Activated T-helper 2 cell treated with anti-CD3 and anti-CD28 coated beads, Interferon-gamma antibody, Interleukin-2, Interleukin-4, amounts not matched to agents 10 μg/mL and 5 μg/mL and 100 μg/mL, durations not matched to agents 14 hours and 24 hours and 36 hours (primary cell): ENCODE measurements around the gene COL17A1. TPM values are rescaled to one million over a fixed set of nuclear protein-coding genes. Genes with fewer than 3 reads are reported as not detected.

Source experiments
- DNase-seq: peaks from one replicate; pipeline ENCODE4 v3.0.0; 2021; ENCODE audit warnings: low spot score
- H3K27ac Mint-ChIP-seq: one replicate; pipeline ENCODE4 v1.8.0; 2021; ENCODE audit warnings: mixed read lengths
- H3K27me3 Mint-ChIP-seq: one replicate; pipeline ENCODE4 v1.8.0; 2021; ENCODE audit warnings: low read depth, mixed read lengths
- H3K36me3 Mint-ChIP-seq: one replicate; pipeline ENCODE4 v1.8.0; 2021; ENCODE audit warnings: low read depth, mixed read lengths
- H3K4me1 Mint-ChIP-seq: one replicate; pipeline ENCODE4 v1.8.0; 2021; ENCODE audit warnings: low read depth, mixed read lengths
- H3K4me3 Mint-ChIP-seq: one replicate; pipeline ENCODE4 v1.8.0; 2021; ENCODE audit warnings: low read depth, mild to moderate bottlenecking, moderate library complexity, mixed read lengths
- H3K9me3 Mint-ChIP-seq: one replicate; pipeline ENCODE4 v1.8.0; 2021; ENCODE audit warnings: mixed read lengths
- intact Hi-C: fragments of 100-400 bp; cut with micrococcal nuclease; formaldehyde crosslinking; loops from one replicate; pipeline ENCODE4 v1.15.1; 2023
- total RNA-seq: library from RNA; stranded (reverse); gene quantifications from 2 replicates; pipeline ENCODE4 v1.2.3, GENCODE V29; 2022

COL17A1 gene
- total RNA-seq, 1 donor from 2014 or later = not detected

- H3K4me3 Mint-ChIP-seq = no peak overlapping the region
- H3K27ac Mint-ChIP-seq = no peak overlapping the region
- intact Hi-C loops = no loop called here
- peaks cover 10% of the 10 kb centered on the region for H3K36me3 Mint-ChIP-seq
- peaks cover 49% of the 10 kb centered on the region for H3K4me1 Mint-ChIP-seq
- H3K27me3 Mint-ChIP-seq = no peaks in the 10 kb centered on the region
- no peak for DNase-seq
- no peaks in the 10 kb centered on the region for H3K9me3 Mint-ChIP-seq
Observed at GRCh38 chr10:103986360-103986759, 99.3 kb downstream of the COL17A1 start.

- H3K27ac Mint-ChIP-seq = no peak overlapping the region
- intact Hi-C loops = no loop called here
- H3K4me3 Mint-ChIP-seq = no peak overlapping the region
- no peaks in the 10 kb centered on the region for H3K27me3 Mint-ChIP-seq
- DNase-seq = no peak
- H3K9me3 Mint-ChIP-seq = no peaks in the 10 kb centered on the region
- peaks cover 54% of the 10 kb centered on the region for H3K4me1 Mint-ChIP-seq
- H3K36me3 Mint-ChIP-seq = peaks cover 8% of the 10 kb centered on the region
Observed at GRCh38 chr10:103985726-103986125, 100.0 kb downstream of the COL17A1 start.

GRCh38 chr10:103983367-103983911 is 102.2 kb downstream of the COL17A1 start:
- intact Hi-C loops = loop anchor here (2.0 kb wide), 1 partner anchor 15 kb away; no protein-coding TSS in a partner anchor
- peak overlapping the region; percentile 61 for H3K4me3 Mint-ChIP-seq
- peak overlapping the region; percentile 83 for H3K27ac Mint-ChIP-seq
- H3K4me1 Mint-ChIP-seq = peaks cover 59% of the 10 kb centered on the region
- no peaks in the 10 kb centered on the region for H3K9me3 Mint-ChIP-seq
- H3K27me3 Mint-ChIP-seq = no peaks in the 10 kb centered on the region
- H3K36me3 Mint-ChIP-seq = peaks cover 6% of the 10 kb centered on the region
- no peak for DNase-seq

GRCh38 chr10:103982639-103983038 is 103.0 kb downstream of the COL17A1 start:
- Mint-ChIP-seq H3K4me1 (peaks cover 54% of the 10 kb centered on the region), H3K9me3 (no peaks in the 10 kb centered on the region), H3K27me3 (no peaks in the 10 kb centered on the region), H3K4me3 (no peak overlapping the region), H3K27ac (no peak overlapping the region), H3K36me3 (peaks cover 6% of the 10 kb centered on the region)
- intact Hi-C loops = loop anchor here (2.0 kb wide), 1 partner anchor 14 kb away; no protein-coding TSS in a partner anchor
- no peak for DNase-seq

Other genes with a start within 250 kb of the COL17A1 start
- gene SH3PXD2A, start 230.3 kb downstream of the COL17A1 start, total RNA-seq = 8.3 and 8.6 TPM in 2 replicates
- 21.7 and 25.1 TPM in 2 replicates for gene STN1, start 167.7 kb downstream of the COL17A1 start, total RNA-seq
- 25.2 and 26.7 TPM in 2 replicates for gene SLK, start 118.7 kb downstream of the COL17A1 start, total RNA-seq
- gene SFR1, start 36.3 kb upstream of the COL17A1 start, total RNA-seq = 11.7 and 12.0 TPM in 2 replicates
- gene CFAP43, start 146.5 kb upstream of the COL17A1 start, total RNA-seq = 0.07 TPM in 1 of 2 replicates, not detected in the other
- gene GSTO1, start 169.0 kb upstream of the COL17A1 start, total RNA-seq = 168 and 174 TPM in 2 replicates
- gene GSTO2, start 183.3 kb upstream of the COL17A1 start, total RNA-seq = 0.57 and 1.4 TPM in 2 replicates